Keratinocyte (primary cell): Measurements from ENCODE around the gene CDH13. TPM values are rescaled to one million over a fixed set of nuclear protein-coding genes. Genes with fewer than 3 reads are reported as not detected.

Experiments used
- DNase-seq: peaks from one replicate; pipeline ENCODE4 v3.0.0-alpha.2; 2011; ENCODE audit warnings: low read depth, missing footprints, low spot score
- FAIRE-seq: peaks from 2 replicates; lab custom pipeline; 2011; peaks lifted over from hg19 to GRCh38; lab: Jason Lieb, UNC
- H2AFZ ChIP-seq: 2 replicates; pipeline ENCODE4 v1.6.0; 2012; ENCODE audit warnings: low read length, control low read depth, inconsistent platforms; ENCODE audit not compliant: control insufficient read depth
- H3K27ac ChIP-seq: 2 replicates; pipeline ENCODE4 v1.5.1; 2011; ENCODE audit warnings: low read length; ENCODE audit not compliant: control insufficient read depth, insufficient read depth
- H3K27me3 ChIP-seq: 3 replicates; pipeline ENCODE4 v1.6.0; 2011; ENCODE audit warnings: low read length; ENCODE audit not compliant: control insufficient read depth, insufficient read depth; ENCODE audit errors: extremely low read depth
- H3K36me3 ChIP-seq, 2 experiments: 2 replicates in 1 of 2; 3 replicates in 1 of 2; pipeline ENCODE4 v1.5.1; 2011; ENCODE audit warnings: low read length in 2 of 2, mild to moderate bottlenecking in 1 of 2; ENCODE audit not compliant: control insufficient read depth in 2 of 2, insufficient read depth in 2 of 2; ENCODE audit errors: extremely low read depth in 1 of 2
- H3K4me1 ChIP-seq: 3 replicates; pipeline ENCODE4 v1.5.1; 2011; ENCODE audit warnings: low read length; ENCODE audit not compliant: control insufficient read depth, insufficient read depth; ENCODE audit errors: extremely low read depth
- H3K4me2 ChIP-seq: 3 replicates; pipeline ENCODE4 v1.6.0; 2011; ENCODE audit warnings: low read depth, low read length; ENCODE audit not compliant: control insufficient read depth, insufficient read depth; ENCODE audit errors: extremely low read depth
- H3K4me3 ChIP-seq, 3 experiments: fragments of 200-600 bp in 1 of 3; sonication (generic) in 1 of 3; 2 replicates in 2 of 3; 3 replicates in 1 of 3; pipeline ENCODE4 v1.5.1; 2011 to 2016; ENCODE audit warnings: low read length in 3 of 3, mild to moderate bottlenecking in 3 of 3, control low read depth in 2 of 3, inconsistent platforms in 1 of 3, low read depth in 1 of 3, mixed read lengths in 1 of 3, mixed run types in 1 of 3, moderate library complexity in 1 of 3; ENCODE audit not compliant: control insufficient read depth in 2 of 3, insufficient read depth in 2 of 3; ENCODE audit errors: extremely low read depth in 1 of 3
- H3K79me2 ChIP-seq: 2 replicates; pipeline ENCODE4 v1.6.0; 2012; ENCODE audit warnings: low read length; ENCODE audit not compliant: control insufficient read depth, insufficient read depth
- H3K9ac ChIP-seq: 3 replicates; pipeline ENCODE4 v1.6.0; 2011; ENCODE audit warnings: low read length; ENCODE audit not compliant: control insufficient read depth, insufficient read depth; ENCODE audit errors: extremely low read depth
- H3K9me1 ChIP-seq: 3 replicates; pipeline ENCODE4 v1.6.0; 2011; ENCODE audit warnings: low read length; ENCODE audit not compliant: control insufficient read depth, insufficient read depth; ENCODE audit errors: extremely low read depth
- H3K9me3 ChIP-seq: 2 replicates; pipeline ENCODE4 v1.5.1; 2012; ENCODE audit warnings: low read depth, low read length; ENCODE audit not compliant: control insufficient read depth
- H4K20me1 ChIP-seq: 3 replicates; pipeline ENCODE4 v1.6.0; 2011; ENCODE audit warnings: low read length; ENCODE audit not compliant: control insufficient read depth, insufficient read depth; ENCODE audit errors: extremely low read depth
- CTCF ChIP-seq, 3 experiments: IDR thresholded peaks in 1 of 3; conservative IDR thresholded peaks in 1 of 3; optimal IDR thresholded peaks in 1 of 3; 2 replicates in 2 of 3; 3 replicates in 1 of 3; pipeline versions ENCODE3 to v1.5.1; 2011; ENCODE audit warnings: low read length in 3 of 3, mild to moderate bottlenecking in 3 of 3, moderate library complexity in 2 of 3, control low read depth in 1 of 3, inconsistent platforms in 1 of 3; ENCODE audit not compliant: insufficient read depth in 2 of 3; ENCODE audit errors: extremely low read depth in 1 of 3
- EZH2 ChIP-seq: IDR thresholded peaks from one replicate; pipeline ENCODE4 v1.6.1; 2012; ENCODE audit warnings: inconsistent platforms, mild to moderate bottlenecking, low read length, moderate library complexity
- dilution Hi-C: fragments of 300-500 bp; cut with MboI; formaldehyde crosslinking; loops from one replicate; pipeline ENCODE4 v1.7.0; 2020; ENCODE audit warnings: low sequenced_read_pairs; ENCODE audit not compliant: extremely low pct_ligation_motif_present
- polyA plus RNA-seq, 5 experiments: library from polyadenylated mRNA; depleted of rRNA in 3 of 5; stranded (reverse) in 3 of 5; stranded (forward) in 1 of 5; unstranded in 1 of 5; fragments of >200 nt; gene quantifications; 1 replicate in 1 of 5; 2 replicates in 3 of 5; 3 replicates in 1 of 5; pipeline versions ENCODE4 v1.2.1 to v1.2.3, GENCODE V29; 2011 to 2012; ENCODE audit warnings: missing spikeins in 2 of 5, low read depth in 1 of 5, low replicate concordance in 1 of 5

Gene CDH13
- polyA plus RNA-seq, 1 donor (not counting 4 experiments of a cell fraction or from before 2014, with no cell fraction given): 111 TPM

GRCh38 chr16:83629836-83630235 lies 1003.1 kb downstream of the CDH13 start:
- Histone ChIP-seq H3K4me2 (no peak overlapping the region), H3K9me1 (no peaks in the 10 kb centered on the region), H3K9ac (no peak overlapping the region), H2AFZ (no peak overlapping the region), H4K20me1 (no peaks in the 10 kb centered on the region), H3K27ac (no peak overlapping the region), H3K36me3 (no peaks in the 10 kb centered on the region), H3K27me3 (no peaks in the 10 kb centered on the region), H3K79me2 (no peaks in the 10 kb centered on the region), H3K9me3 (no peaks in the 10 kb centered on the region), H3K4me3 (no peak overlapping the region), H3K4me1 (no peaks in the 10 kb centered on the region)
- FAIRE-seq (no peak), DNase-seq (no peak)
- dilution Hi-C loops: no loop called here
- TF ChIP-seq CTCF (optimal IDR thresholded peaks at IDR 0.05 in 1 of 3, IDR thresholded peaks at IDR 0.05 in 1 of 3, conservative IDR thresholded peaks at IDR 0.05 in 1 of 3; ENCODE audit: extremely low read depth in 1 of 3, insufficient read depth in 2 of 3, low read length in 3 of 3) (no peak), EZH2 (no peak)

- Histone ChIP-seq H3K27ac (no peak overlapping the region), H2AFZ (no peak overlapping the region), H3K27me3 (no peaks in the 10 kb centered on the region), H4K20me1 (no peaks in the 10 kb centered on the region), H3K9ac (no peak overlapping the region), H3K4me2 (no peak overlapping the region), H3K79me2 (no peaks in the 10 kb centered on the region), H3K4me1 (no peaks in the 10 kb centered on the region), H3K9me3 (no peaks in the 10 kb centered on the region), H3K36me3 (no peaks in the 10 kb centered on the region), H3K4me3 (no peak overlapping the region), H3K9me1 (no peaks in the 10 kb centered on the region)
- no peak for DNase-seq
- no peak for TF ChIP-seq EZH2
- no peak for TF ChIP-seq CTCF (optimal IDR thresholded peaks at IDR 0.05 in 1 of 3, IDR thresholded peaks at IDR 0.05 in 1 of 3, conservative IDR thresholded peaks at IDR 0.05 in 1 of 3; ENCODE audit: extremely low read depth in 1 of 3, insufficient read depth in 2 of 3, low read length in 3 of 3)
- FAIRE-seq: no peak
- dilution Hi-C loops: no loop called here
Observed at GRCh38 chr16:83630979-83631378, 1004.2 kb downstream of the CDH13 start.
